OCI-LY3 (cell line): ENCODE measurements around the gene PSPC1.

ENCODE experiments used
- H2AFZ ChIP-seq: fragments of 200-600, 300-600 bp; shearing (Covaris generic); 2 replicates; pipeline ENCODE4 v1.6.0; 2014; ENCODE audit warnings: antibody characterized with exemption, low read depth, low read length
- H3K27ac ChIP-seq: fragments of 200-600, 300-600 bp; sonication (generic); 2 replicates; pipeline ENCODE4 v1.5.1; 2014; ENCODE audit warnings: mild to moderate bottlenecking, low read length, moderate library complexity, mixed read lengths
- H3K27me3 ChIP-seq: fragments of 200-600, 300-600 bp; sonication (generic); 2 replicates; pipeline ENCODE4 v1.6.1; 2014; ENCODE audit warnings: low read depth, low read length, mixed read lengths
- H3K36me3 ChIP-seq: fragments of 200-600, 300-600 bp; sonication (generic); replicated peaks from 2 replicates; pipeline ENCODE3; 2014; ENCODE audit warnings: low read depth, low read length, mixed read lengths
- H3K4me1 ChIP-seq: fragments of 300-600, 200-600 bp; sonication (generic); 2 replicates; pipeline ENCODE4 v1.6.1; 2014; ENCODE audit warnings: low read length, mixed read lengths
- H3K4me2 ChIP-seq: fragments of 200-600, 300-600 bp; sonication (generic); 2 replicates; pipeline ENCODE4 v1.6.1; 2014; ENCODE audit warnings: low read length, mixed read lengths
- H3K4me3 ChIP-seq: fragments of 300-600, 200-600 bp; sonication (generic); 2 replicates; pipeline ENCODE4 v1.5.1; 2014; ENCODE audit warnings: antibody characterized with exemption, mild to moderate bottlenecking, low read length, moderate library complexity
- H3K79me2 ChIP-seq: fragments of 300-600, 200-600 bp; shearing (Covaris generic); 2 replicates; pipeline ENCODE4 v1.6.1; 2014; ENCODE audit warnings: mild to moderate bottlenecking, low read length, mixed read lengths
- H3K9ac ChIP-seq: fragments of 300-600, 200-600 bp; shearing (Covaris generic); 2 replicates; pipeline ENCODE4 v1.6.0; 2014; ENCODE audit warnings: mild to moderate bottlenecking, low read length, moderate library complexity
- H3K9me3 ChIP-seq: fragments of 200-600, 300-600 bp; shearing (Covaris generic); 2 replicates; pipeline ENCODE4 v1.6.1; 2014; ENCODE audit warnings: low read length, mixed read lengths; ENCODE audit not compliant: insufficient read depth
- H4K20me1 ChIP-seq: fragments of 200-600, 300-600 bp; sonication (generic); 2 replicates; pipeline ENCODE4 v1.6.1; 2016; ENCODE audit warnings: low read length, mixed read lengths; ENCODE audit not compliant: insufficient read depth
- EZH2phosphoT487 ChIP-seq: fragments of 200-600 bp; shearing (Covaris generic); IDR thresholded peaks from 2 replicates; pipeline ENCODE4 v1.6.1; 2018; ENCODE audit warnings: antibody characterized with exemption, mixed run types, low read depth
- TF ChIP-seq, protein P1 (sequence below): fragments of 200-600, 300-600 bp; sonication (generic); IDR thresholded peaks from 2 replicates; pipeline ENCODE4 v1.5.1; 2014; ENCODE audit warnings: antibody characterized with exemption, low read length, low read depth

PSPC1 gene

DNA sequence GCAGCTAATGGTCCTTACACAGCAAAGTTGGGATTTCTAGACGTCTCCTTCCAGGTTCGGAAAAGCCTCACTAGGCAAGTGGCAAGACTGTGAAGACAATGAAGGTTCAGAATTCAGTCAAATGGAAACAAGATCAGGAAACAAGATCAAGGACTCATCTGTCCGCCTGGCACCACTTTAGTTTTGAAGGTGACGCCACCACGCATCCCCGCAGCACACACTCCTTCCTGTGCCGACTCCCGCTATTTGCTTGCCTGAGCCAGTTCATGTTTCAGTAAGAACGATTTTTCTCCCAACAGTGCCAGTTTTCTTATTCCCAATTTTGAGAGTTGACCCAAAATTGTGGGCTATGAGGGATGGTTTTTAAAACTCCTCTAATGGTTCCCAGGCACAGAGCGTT is 107.8 kb downstream of the PSPC1 start:
- H3K27ac ChIP-seq, result no peak overlapping the region

DNA sequence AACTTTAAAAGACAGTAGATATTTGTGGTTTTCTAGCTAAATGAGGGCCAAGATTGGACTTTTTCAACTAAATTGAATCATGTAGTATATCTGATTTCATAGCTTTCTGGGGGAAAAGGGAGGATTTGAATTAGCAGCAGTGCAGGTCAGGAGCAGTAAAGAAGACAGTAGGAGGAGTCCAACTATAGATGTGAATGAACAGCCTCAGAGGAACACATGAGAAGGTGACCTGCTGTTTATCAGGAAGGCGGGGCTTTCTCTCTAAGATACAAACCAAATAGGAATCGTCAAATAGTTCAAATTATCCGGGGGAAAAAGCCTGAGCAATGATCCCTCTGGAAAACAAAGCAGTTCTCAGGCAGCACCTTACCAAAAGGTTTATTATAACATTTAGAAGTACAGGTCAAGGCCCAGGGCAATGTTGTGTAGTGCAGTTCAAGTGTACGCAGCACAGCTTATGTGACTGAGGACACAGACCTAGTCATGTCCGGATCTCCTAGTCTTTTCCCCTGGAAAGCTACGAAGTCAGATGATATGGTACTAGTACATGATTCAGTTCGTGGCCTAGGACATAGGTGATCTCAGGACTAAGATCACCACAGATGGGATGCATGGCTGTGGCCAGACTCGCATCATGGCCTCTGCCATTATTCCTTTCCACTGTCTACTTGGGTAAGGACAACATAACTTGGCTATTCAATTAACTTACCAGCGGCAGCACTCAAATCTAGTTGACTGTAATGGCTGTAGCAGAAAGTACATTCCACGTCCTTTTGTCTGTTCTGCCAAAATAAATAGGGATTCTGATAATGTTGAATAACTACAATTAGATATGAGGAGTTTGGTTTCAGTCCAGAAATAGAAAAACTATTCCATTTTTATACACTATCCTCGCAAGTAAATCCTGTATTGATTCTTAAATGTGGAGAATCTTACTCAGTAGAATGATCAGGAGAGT is 109.0 kb downstream of the PSPC1 start:
- H2AFZ ChIP-seq, result no peak overlapping the region
- H3K9ac ChIP-seq, result no peak overlapping the region
- H3K4me3 ChIP-seq, result no peak overlapping the region
- no peak overlapping the region for H3K27ac ChIP-seq
- peaks cover 64% of the 10 kb centered on the region for H3K36me3 ChIP-seq
- no peaks in the 10 kb centered on the region for H3K27me3 ChIP-seq
- no peaks in the 10 kb centered on the region for H3K9me3 ChIP-seq
- H4K20me1 ChIP-seq, result no peaks in the 10 kb centered on the region
- H3K79me2 ChIP-seq, result no peaks in the 10 kb centered on the region
- no peaks in the 10 kb centered on the region for H3K4me1 ChIP-seq
- TF ChIP-seq EZH2phosphoT487, result no peak
- TF ChIP-seq, protein P1, sequence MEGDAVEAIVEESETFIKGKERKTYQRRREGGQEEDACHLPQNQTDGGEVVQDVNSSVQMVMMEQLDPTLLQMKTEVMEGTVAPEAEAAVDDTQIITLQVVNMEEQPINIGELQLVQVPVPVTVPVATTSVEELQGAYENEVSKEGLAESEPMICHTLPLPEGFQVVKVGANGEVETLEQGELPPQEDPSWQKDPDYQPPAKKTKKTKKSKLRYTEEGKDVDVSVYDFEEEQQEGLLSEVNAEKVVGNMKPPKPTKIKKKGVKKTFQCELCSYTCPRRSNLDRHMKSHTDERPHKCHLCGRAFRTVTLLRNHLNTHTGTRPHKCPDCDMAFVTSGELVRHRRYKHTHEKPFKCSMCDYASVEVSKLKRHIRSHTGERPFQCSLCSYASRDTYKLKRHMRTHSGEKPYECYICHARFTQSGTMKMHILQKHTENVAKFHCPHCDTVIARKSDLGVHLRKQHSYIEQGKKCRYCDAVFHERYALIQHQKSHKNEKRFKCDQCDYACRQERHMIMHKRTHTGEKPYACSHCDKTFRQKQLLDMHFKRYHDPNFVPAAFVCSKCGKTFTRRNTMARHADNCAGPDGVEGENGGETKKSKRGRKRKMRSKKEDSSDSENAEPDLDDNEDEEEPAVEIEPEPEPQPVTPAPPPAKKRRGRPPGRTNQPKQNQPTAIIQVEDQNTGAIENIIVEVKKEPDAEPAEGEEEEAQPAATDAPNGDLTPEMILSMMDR, result no peak
- no peak overlapping the region for H3K4me2 ChIP-seq

More for the DNA sequence above, 107.8 kb downstream of the PSPC1 start:
- no peak overlapping the region for H3K9ac ChIP-seq
- H3K9me3 ChIP-seq, result no peaks in the 10 kb centered on the region
- no peak overlapping the region for H3K4me2 ChIP-seq
- H3K27me3 ChIP-seq, result no peaks in the 10 kb centered on the region
- H4K20me1 ChIP-seq, result no peaks in the 10 kb centered on the region
- no peak overlapping the region for H3K4me3 ChIP-seq
- TF ChIP-seq EZH2phosphoT487, result no peak
- TF ChIP-seq, protein P1, result no peak
- H2AFZ ChIP-seq, result no peak overlapping the region
- H3K79me2 ChIP-seq, result no peaks in the 10 kb centered on the region; the same call in 1 of the 2 replicates
- H3K4me1 ChIP-seq, result no peaks in the 10 kb centered on the region
- H3K36me3 ChIP-seq, result peaks cover 58% of the 10 kb centered on the region

DNA sequence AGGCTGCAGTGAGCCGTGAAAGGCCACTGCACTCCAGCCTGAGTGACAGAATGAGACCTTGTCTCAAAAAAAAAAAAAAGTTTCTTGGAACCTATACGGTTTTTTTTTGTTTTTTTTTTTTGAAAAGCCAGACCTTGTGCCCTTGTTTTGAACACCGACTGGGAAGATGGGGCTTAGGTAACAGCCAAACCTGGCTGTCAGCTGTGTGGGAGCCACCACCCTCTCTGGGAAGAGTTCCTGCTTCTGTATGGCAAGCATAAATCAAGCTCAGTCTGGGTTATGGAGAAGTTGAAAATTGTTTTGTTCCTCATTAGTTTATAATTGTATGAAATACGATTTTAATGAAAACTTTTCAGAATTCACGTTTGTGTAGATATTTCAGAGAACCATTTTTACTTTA is 109.8 kb downstream of the PSPC1 start:
- no peak overlapping the region for H3K4me2 ChIP-seq
- H4K20me1 ChIP-seq, result no peaks in the 10 kb centered on the region
- H3K4me1 ChIP-seq, result no peaks in the 10 kb centered on the region
- TF ChIP-seq, protein P1, result no peak
- no peak for TF ChIP-seq EZH2phosphoT487
- H2AFZ ChIP-seq, result no peak overlapping the region
- H3K9ac ChIP-seq, result no peak overlapping the region
- H3K4me3 ChIP-seq, result no peak overlapping the region
- no peak overlapping the region for H3K27ac ChIP-seq
- no peaks in the 10 kb centered on the region for H3K9me3 ChIP-seq
- H3K36me3 ChIP-seq, result peaks cover 72% of the 10 kb centered on the region
- no peaks in the 10 kb centered on the region for H3K79me2 ChIP-seq
- no peaks in the 10 kb centered on the region for H3K27me3 ChIP-seq

DNA sequence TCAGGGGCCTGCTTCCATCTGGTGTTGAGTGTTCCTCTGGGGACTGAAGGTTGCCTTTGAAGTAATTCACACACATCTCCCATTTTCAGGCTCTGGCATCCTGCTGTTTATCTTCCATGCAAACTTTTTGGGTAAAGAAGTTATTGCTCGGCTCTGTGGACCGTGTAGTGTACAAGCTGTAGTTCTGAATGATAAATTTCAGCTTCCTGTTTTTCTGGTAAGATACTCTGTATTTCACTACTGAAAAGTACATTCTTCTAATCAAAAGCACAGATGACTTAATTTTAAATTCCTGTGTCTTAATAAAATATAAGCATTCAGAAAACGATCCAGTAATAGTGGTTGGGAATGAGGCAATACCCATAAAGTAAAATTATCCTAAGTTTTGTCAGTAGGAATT is 112.6 kb downstream of the PSPC1 start:
- Histone ChIP-seq H3K4me1 (no peaks in the 10 kb centered on the region; the same call in 1 of the 2 replicates), H2AFZ (no peak overlapping the region), H3K27me3 (no peaks in the 10 kb centered on the region), H3K4me3 (no peak overlapping the region), H4K20me1 (no peaks in the 10 kb centered on the region), H3K9ac (no peak overlapping the region), H3K36me3 (peaks cover 83% of the 10 kb centered on the region), H3K27ac (no peak overlapping the region), H3K79me2 (no peaks in the 10 kb centered on the region), H3K9me3 (no peaks in the 10 kb centered on the region), H3K4me2 (no peak overlapping the region)
- TF ChIP-seq, protein P1, result no peak
- TF ChIP-seq EZH2phosphoT487, result no peak
